Adipocyte (in vitro differentiated cells): ENCODE data around the gene RASA2.
"Not testable (repeated sequence)": the region's sequence is repeated elsewhere in the genome, so short reads cannot be mapped to it uniquely, and the experiment has no call there.

ENCODE experiments used
- DNase-seq: peaks from one replicate; pipeline ENCODE4 v3.0.0-alpha.2; 2015; ENCODE audit warnings: low read depth
- H3K27me3 ChIP-seq: replicated peaks from 2 replicates; pipeline ENCODE4 v1.7.0; 2013; ENCODE audit warnings: mild to moderate bottlenecking, low read length, moderate library complexity; ENCODE audit not compliant: control insufficient read depth, insufficient read depth
- H3K36me3 ChIP-seq: 2 replicates; pipeline ENCODE4 v1.7.0; 2013; ENCODE audit warnings: low read length, mild to moderate bottlenecking, moderate library complexity; ENCODE audit not compliant: control insufficient read depth, insufficient read depth, severe bottlenecking
- H3K4me1 ChIP-seq: 2 replicates; pipeline ENCODE4 v1.7.0; 2013; ENCODE audit warnings: mild to moderate bottlenecking, low read length, moderate library complexity; ENCODE audit not compliant: control insufficient read depth, insufficient read depth
- H3K4me3 ChIP-seq: 2 replicates; pipeline ENCODE4 v1.7.0; 2013; ENCODE audit warnings: mild to moderate bottlenecking, low read length, moderate library complexity
- H3K9ac ChIP-seq: 2 replicates; pipeline ENCODE4 v1.7.0; 2013; ENCODE audit warnings: mild to moderate bottlenecking, low read length, moderate library complexity
- H3K9me3 ChIP-seq: 2 replicates; pipeline ENCODE4 v1.7.0; 2013; ENCODE audit warnings: mild to moderate bottlenecking, low read length, moderate library complexity; ENCODE audit not compliant: control insufficient read depth

The RASA2 gene

GRCh38 chr3:141460097-141460704 lies 26.6 kb upstream of the RASA2 start:
- H3K4me3 ChIP-seq = no peak overlapping the region
- DNase-seq = peak; percentile 95
- H3K4me1 ChIP-seq = peaks cover 23% of the 10 kb centered on the region
- no peaks in the 10 kb centered on the region for H3K36me3 ChIP-seq
- no peak overlapping the region for H3K9ac ChIP-seq
- H3K9me3 ChIP-seq = no peaks in the 10 kb centered on the region
- H3K27me3 ChIP-seq = no peaks in the 10 kb centered on the region

DNA sequence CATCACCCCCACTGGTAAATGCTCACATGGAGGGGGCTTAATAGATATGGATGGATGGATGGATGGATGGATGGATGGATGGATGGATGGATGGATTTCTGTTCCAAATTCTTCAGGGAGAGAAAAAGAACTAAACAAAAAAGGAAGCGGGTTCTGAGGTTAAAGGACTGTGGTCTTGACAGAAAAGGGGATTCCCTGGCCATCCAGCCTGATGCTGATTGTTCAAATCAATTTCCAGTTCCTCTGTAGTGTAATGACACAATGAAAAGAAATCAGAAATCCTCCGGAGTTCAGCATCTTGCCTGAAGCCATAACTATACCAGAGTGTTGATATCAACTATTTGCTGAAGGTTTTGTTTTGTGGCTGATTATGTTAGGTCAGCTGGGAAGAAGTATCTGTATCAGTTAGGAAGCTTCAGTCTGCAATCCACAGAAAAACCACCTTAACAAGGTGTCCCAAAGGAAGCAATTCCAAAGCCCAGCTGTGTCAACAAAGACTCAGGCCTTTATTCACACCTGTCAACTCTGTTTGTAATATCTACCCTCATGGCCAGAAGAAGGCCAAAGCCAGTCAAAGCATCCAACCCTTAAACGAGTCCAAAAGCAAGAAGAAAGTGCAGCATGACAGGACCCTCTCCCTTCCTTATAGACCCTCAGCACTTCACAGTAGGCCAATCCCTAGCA lies 24.5 kb upstream of the RASA2 start:
- peaks cover 6% of the 10 kb centered on the region for H3K4me1 ChIP-seq
- no peaks in the 10 kb centered on the region for H3K27me3 ChIP-seq
- no peak overlapping the region for H3K9ac ChIP-seq
- no peaks in the 10 kb centered on the region for H3K9me3 ChIP-seq
- DNase-seq = no peak
- H3K4me3 ChIP-seq = no peak overlapping the region
- H3K36me3 ChIP-seq = no peaks in the 10 kb centered on the region

DNA sequence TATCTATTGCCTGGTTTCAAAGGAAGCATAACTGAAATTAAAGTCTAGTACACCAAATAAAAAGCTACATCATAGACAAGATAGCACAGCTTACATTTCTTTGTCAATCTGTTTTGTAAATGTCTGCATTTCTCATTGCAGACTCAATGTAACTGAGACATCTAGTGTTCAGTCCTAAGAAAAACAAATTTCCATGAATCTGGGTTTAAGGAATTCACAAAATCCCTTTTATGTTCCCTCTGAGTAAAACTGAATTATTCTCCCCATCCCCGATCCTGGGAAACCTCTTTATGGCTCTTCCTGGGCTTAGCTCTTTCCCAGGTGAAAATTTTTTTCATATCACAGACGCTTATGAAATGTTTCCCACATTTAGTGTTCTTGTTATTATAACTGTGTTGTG lies 21.6 kb upstream of the RASA2 start:
- Histone ChIP-seq H3K9ac (no peak overlapping the region), H3K4me3 (no peak overlapping the region), H3K27me3 (no peaks in the 10 kb centered on the region), H3K36me3 (no peaks in the 10 kb centered on the region), H3K4me1 (no peaks in the 10 kb centered on the region), H3K9me3 (peaks cover 5% of the 10 kb centered on the region)
- DNase-seq = peak; percentile 67

GRCh38 chr3:141466633-141467169 lies 20.1 kb upstream of the RASA2 start:
- no peak overlapping the region for H3K4me3 ChIP-seq
- H3K9ac ChIP-seq = no peak overlapping the region
- H3K9me3 ChIP-seq = peaks cover 5% of the 10 kb centered on the region
- H3K27me3 ChIP-seq = no peaks in the 10 kb centered on the region
- DNase-seq = no peak
- no peaks in the 10 kb centered on the region for H3K36me3 ChIP-seq
- H3K4me1 ChIP-seq = no peaks in the 10 kb centered on the region

DNA sequence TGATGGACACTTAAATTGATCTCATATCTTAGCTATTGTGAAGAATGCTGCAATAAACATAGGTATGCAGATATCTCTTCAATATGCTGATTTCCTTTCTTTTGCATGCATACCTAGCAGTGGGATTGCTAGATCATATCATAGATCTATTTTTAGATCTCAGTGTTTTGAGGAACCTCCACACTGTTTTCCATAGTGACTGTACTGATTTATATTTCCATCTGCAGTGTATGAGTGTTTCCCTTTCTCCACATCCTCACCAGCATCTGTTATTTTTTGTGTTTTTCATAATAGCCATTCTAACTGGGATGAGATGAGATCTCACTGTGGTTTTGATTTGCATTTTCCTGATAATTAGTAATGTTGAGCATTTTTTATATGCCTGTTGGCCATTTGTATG lies 17.1 kb upstream of the RASA2 start:
- Histone ChIP-seq H3K9me3 (peaks cover 8% of the 10 kb centered on the region), H3K27me3 (no peaks in the 10 kb centered on the region), H3K4me3 (no peak overlapping the region), H3K4me1 (no peaks in the 10 kb centered on the region), H3K36me3 (no peaks in the 10 kb centered on the region), H3K9ac (no peak overlapping the region)
- no peak for DNase-seq

DNA sequence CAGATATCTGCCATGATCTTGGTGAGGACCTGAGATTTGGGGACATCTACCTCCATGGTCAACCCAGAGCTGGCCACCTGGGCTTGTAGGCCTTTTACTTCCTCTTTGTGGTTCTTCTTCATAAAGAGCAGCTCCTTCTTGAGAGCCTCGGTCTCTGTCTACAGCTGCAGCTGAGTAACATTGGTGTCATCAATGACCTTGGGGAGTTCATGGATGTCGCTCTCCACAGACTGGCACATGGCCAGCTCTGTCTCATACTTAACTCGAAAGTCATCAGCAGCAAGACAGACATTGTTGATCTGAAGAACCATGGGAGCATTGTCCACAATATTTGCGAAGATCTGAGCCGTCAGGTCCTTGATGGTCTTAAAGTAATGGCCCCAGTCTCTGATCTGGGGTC lies 15.7 kb upstream of the RASA2 start:
- Histone ChIP-seq H3K9ac (no peak overlapping the region), H3K36me3 (no peaks in the 10 kb centered on the region), H3K4me3 (no peak overlapping the region), H3K4me1 (no peaks in the 10 kb centered on the region), H3K9me3 (peaks cover 8% of the 10 kb centered on the region), H3K27me3 (no peaks in the 10 kb centered on the region)
- DNase-seq = no peak

DNA sequence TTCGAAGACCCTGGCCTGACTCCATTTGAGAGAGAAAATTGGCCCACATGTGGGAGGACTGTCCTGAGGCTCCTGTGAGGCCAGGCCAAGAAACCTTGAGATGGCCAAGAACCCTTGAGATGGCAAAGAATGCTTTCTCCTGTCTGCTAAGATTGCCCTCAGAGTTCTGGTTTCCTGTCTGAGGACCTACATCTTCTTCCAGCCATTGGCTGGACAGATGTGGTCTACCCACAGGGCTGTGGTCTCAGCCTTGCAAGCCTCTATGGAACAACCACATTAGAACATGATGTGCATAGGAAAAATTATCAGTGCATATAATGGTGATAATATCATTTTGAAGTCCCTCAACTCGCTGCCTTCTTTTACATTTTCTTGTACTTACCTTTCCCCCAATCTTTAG lies 10.8 kb upstream of the RASA2 start:
- no peak overlapping the region for H3K9ac ChIP-seq
- H3K4me1 ChIP-seq = no peaks in the 10 kb centered on the region
- peaks cover 3% of the 10 kb centered on the region for H3K9me3 ChIP-seq
- DNase-seq = no peak
- no peak overlapping the region for H3K4me3 ChIP-seq
- no peaks in the 10 kb centered on the region for H3K36me3 ChIP-seq
- no peaks in the 10 kb centered on the region for H3K27me3 ChIP-seq

GRCh38 chr3:141477224-141477623 lies 9.6 kb upstream of the RASA2 start:
- H3K36me3 ChIP-seq = no peaks in the 10 kb centered on the region
- DNase-seq = peak; percentile 36
- H3K27me3 ChIP-seq = no peaks in the 10 kb centered on the region
- no peak overlapping the region for H3K9ac ChIP-seq
- peaks cover 3% of the 10 kb centered on the region for H3K4me1 ChIP-seq
- H3K9me3 ChIP-seq = no peaks in the 10 kb centered on the region
- H3K4me3 ChIP-seq = no peak overlapping the region

- Histone ChIP-seq H3K4me3 (no peak overlapping the region), H3K9ac (no peak overlapping the region), H3K27me3 (no peaks in the 10 kb centered on the region), H3K36me3 (no peaks in the 10 kb centered on the region), H3K4me1 (peaks cover 12% of the 10 kb centered on the region), H3K9me3 (no peaks in the 10 kb centered on the region)
- DNase-seq = no peak
Measured at GRCh38 chr3:141478139-141478538, 8.7 kb upstream of the RASA2 start.

- H3K27me3 ChIP-seq, H3K4me3 ChIP-seq, H3K9me3 ChIP-seq, H3K9ac ChIP-seq, DNase-seq, H3K36me3 ChIP-seq: not testable (repeated sequence)
- peaks cover 17% of the 10 kb centered on the region for H3K4me1 ChIP-seq
Measured at GRCh38 chr3:141478840-141479239, 8.0 kb upstream of the RASA2 start.

- H3K36me3 ChIP-seq = no peaks in the 10 kb centered on the region
- peak; percentile 90 for DNase-seq
- no peak overlapping the region for H3K9ac ChIP-seq
- peaks cover 32% of the 10 kb centered on the region for H3K4me1 ChIP-seq
- no peaks in the 10 kb centered on the region for H3K27me3 ChIP-seq
- H3K9me3 ChIP-seq = no peaks in the 10 kb centered on the region
- H3K4me3 ChIP-seq = no peak overlapping the region
Measured at GRCh38 chr3:141482245-141482922, 4.4 kb upstream of the RASA2 start.
